GM12878 (cell line): ENCODE results near the gene CRHBP. TPM values are rescaled to one million over a fixed set of nuclear protein-coding genes. Genes with fewer than 3 reads are reported as not detected.

ENCODE experiments used
- ATAC-seq: fragments of 200-7000 bp; cut with Tn5 transposase; 3 replicates; pipeline ENCODE4 v1.9.1; 2020; ENCODE audit warnings: mild to moderate bottlenecking, moderate library complexity
- BruUV-seq: library from RNA; stranded (reverse); fragments of 400-500 nt; replicated peaks from 2 replicates; lab custom pipeline; 2021; lab: Mats Ljungman, UMichigan
- CTCF ChIA-PET: fragments of 300-600 bp; sonication (Branson Sonifier 250); formaldehyde crosslinking; extraction: SDS; loops from one replicate; lab custom pipeline; 2021; ENCODE audit warnings: inconsistent platforms; lab: Yijun Ruan, JAX
- POLR2A ChIA-PET: fragments of 350-600 bp; formaldehyde crosslinking; extraction: SDS; loops from one replicate; lab custom pipeline; 2021; ENCODE audit warnings: inconsistent platforms; lab: Charles Lee
- RAD21 ChIA-PET: fragments of 300-600 bp; sonication (Branson Sonifier 250); formaldehyde crosslinking; loops from one replicate; lab custom pipeline; 2023; ENCODE audit warnings: antibody characterized with exemption; ENCODE audit not compliant: unreplicated experiment; lab: Charles Lee
- SMC1A ChIA-PET: fragments of 300-600 bp; sonication (Branson Sonifier 250); formaldehyde crosslinking; loops from one replicate; lab custom pipeline; 2023; ENCODE audit not compliant: unreplicated experiment, uncharacterized antibody; lab: Charles Lee
- DNase-seq: peaks from one replicate; pipeline ENCODE4 v3.0.0-alpha.2; 2011; ENCODE audit warnings: low read depth, low spot score
- FAIRE-seq: peaks from 3 replicates; lab custom pipeline; 2011; peaks lifted over from hg19 to GRCh38; lab: Jason Lieb, UNC
- H2AFZ ChIP-seq: 2 replicates; pipeline ENCODE4 v1.6.0; 2011; ENCODE audit warnings: low read depth, low read length, control low read depth; ENCODE audit not compliant: control insufficient read depth
- H3K27ac ChIP-seq: 2 replicates; pipeline ENCODE4 v1.5.1; 2011; ENCODE audit warnings: control low read depth; ENCODE audit not compliant: control insufficient read depth, insufficient read depth
- H3K27me3 ChIP-seq, 2 experiments: replicated peaks in 1 of 2; 2 replicates each; pipeline versions ENCODE4 v1.6.0 to v1.6.1; 2011; ENCODE audit warnings: low read length in 1 of 2; ENCODE audit not compliant: control insufficient read depth in 2 of 2, insufficient read depth in 2 of 2
- H3K36me3 ChIP-seq, 2 experiments: 2 replicates each; pipeline ENCODE4 v1.5.1; 2011; ENCODE audit warnings: low read length in 1 of 2; ENCODE audit not compliant: control insufficient read depth in 2 of 2, insufficient read depth in 2 of 2
- H3K4me1 ChIP-seq: 2 replicates; pipeline ENCODE4 v1.6.1; 2011; ENCODE audit warnings: mild to moderate bottlenecking, low read length, moderate library complexity, mixed read lengths; ENCODE audit not compliant: control insufficient read depth, insufficient read depth
- H3K4me2 ChIP-seq: 2 replicates; pipeline ENCODE4 v1.6.0; 2011; ENCODE audit warnings: control low read depth; ENCODE audit not compliant: control insufficient read depth, insufficient read depth
- H3K4me3 ChIP-seq: fragments of 200-600 bp; sonication (generic); 2 replicates; pipeline ENCODE4 v1.5.1; 2016
- H3K79me2 ChIP-seq: 2 replicates; pipeline ENCODE4 v1.6.0; 2011; ENCODE audit warnings: low read length; ENCODE audit not compliant: control insufficient read depth, insufficient read depth
- H3K9ac ChIP-seq: 2 replicates; pipeline ENCODE4 v1.8.0; 2011; ENCODE audit warnings: low read length, control low read depth, mixed read lengths; ENCODE audit not compliant: control insufficient read depth, insufficient read depth
- H3K9me3 ChIP-seq: replicated peaks from 3 replicates; pipeline ENCODE4 v1.5.1; 2011; ENCODE audit warnings: mild to moderate bottlenecking, low read length; ENCODE audit not compliant: control insufficient read depth, insufficient read depth
- H4K20me1 ChIP-seq: 2 replicates; pipeline ENCODE4 v1.6.0; 2011; ENCODE audit not compliant: control insufficient read depth, insufficient read depth
- BMI1 ChIP-seq: fragments of 450-650 bp; IDR thresholded peaks from 2 replicates; pipeline ENCODE4 v1.6.1; 2016; ENCODE audit warnings: mild to moderate bottlenecking, moderate library complexity, borderline replicate concordance
- NRF1 ChIP-seq: conservative IDR thresholded peaks from 2 replicates; pipeline ENCODE4 v1.6.1; 2011; ENCODE audit warnings: mild to moderate bottlenecking, low read depth, low read length, improper control_type of control experiment
- RB1 ChIP-seq: fragments of 450-650 bp; formaldehyde crosslinking; IDR thresholded peaks from 2 replicates; pipeline ENCODE4 v1.6.1; 2017; ENCODE audit warnings: mild to moderate bottlenecking, borderline replicate concordance
- RUNX3 ChIP-seq: IDR thresholded peaks from 2 replicates; pipeline ENCODE4 v1.6.1; 2012; ENCODE audit warnings: low read length, inconsistent platforms
- ZBTB33 ChIP-seq: fragments of 450-650 bp; IDR thresholded peaks from 2 replicates; pipeline ENCODE4 v1.6.1; 2017; ENCODE audit warnings: mild to moderate bottlenecking
- WGBS: methylation state at CpG from one replicate; pipeline ENCODE4 v1.1.6; 2016; ENCODE audit warnings: low lambda C conversion rate; ENCODE audit not compliant: insufficient replicate concordance, insufficient coverage; ENCODE audit errors: missing lambda C conversion rate; 5-methylcytosine and 5-hydroxymethylcytosine counted together
- in situ Hi-C: fragments of 300-500 bp; cut with MboI; formaldehyde crosslinking; loops from 9 replicates; pipeline ENCODE4 v1.14.3; 2018; ENCODE audit warnings: mixed read lengths
- intact Hi-C: fragments of 100-400 bp; cut with micrococcal nuclease; formaldehyde crosslinking; loops from one replicate; pipeline ENCODE4 v1.14.2; 2022; ENCODE audit not compliant: unreplicated experiment
- polyA plus RNA-seq, 11 experiments: library from polyadenylated mRNA; depleted of rRNA in 4 of 11; unstranded in 6 of 11; stranded (reverse) in 5 of 11; fragments of >200 nt; fragmentation: Nextera tagmentation in 4 of 11; fragmentation: Illumina TruSeq in 1 of 11; extraction: Ambion mirVana in 4 of 11; extraction: Trizol in 1 of 11; gene quantifications; 1 replicate in 1 of 11; 2 replicates in 10 of 11; pipeline versions ENCODE4 v1.2.1 to v1.2.3, GENCODE V29; 2011 to 2016; ENCODE audit warnings: inconsistent platforms in 2 of 11, missing spikeins in 2 of 11, low read depth in 1 of 11
- total RNA-seq, 4 experiments: library from RNA; depleted of rRNA in 3 of 4; stranded (reverse); fragments of >200 nt in 3 of 4; fragmentation: Illumina TruSeq in 1 of 4; extraction: Trizol in 1 of 4; gene quantifications; 2 replicates each; pipeline versions ENCODE4 v1.2.1 to v1.2.3, GENCODE V29; 2013 to 2021

The CRHBP gene
- total and polyA plus RNA-seq, 10 of the 15 experiments (the other 5 are each of a cell fraction or from before 2014, with no cell fraction given) = 0.04 to 0.32 TPM; not detected in 8

- TF ChIP-seq ZBTB33 = no peak
- no peak for TF ChIP-seq BMI1
- no peak for TF ChIP-seq NRF1
Observed at GRCh38 chr5:76956033-76956432, 3.2 kb downstream of the CRHBP start (continued).

GRCh38 chr5:76958991-76959767 lies 6.3 kb downstream of the CRHBP start:
- 58% methylated on average over 5 of the region's 5 CpGs for WGBS
- in situ Hi-C loops = no loop called here
- RAD21 ChIA-PET = no interaction called here

More at GRCh38 chr5:76958991-76959767, 6.3 kb downstream of the CRHBP start:
- H2AFZ ChIP-seq = no peak overlapping the region
- intact Hi-C loops = no loop called here
- H3K9ac ChIP-seq = no peak overlapping the region
- peaks cover under 1 to 3% of the 10 kb centered on the region in 2 experiments; a peak in 3 of 4 replicates for H3K27me3 ChIP-seq
- CTCF ChIA-PET = interaction anchor here (1.1 kb wide), 1 partner anchor 90 kb away, joined by 4 read pairs; no protein-coding TSS in a partner anchor
- no peaks in the 10 kb centered on the region for H4K20me1 ChIP-seq
- H3K79me2 ChIP-seq = no peaks in the 10 kb centered on the region
- no peak for FAIRE-seq
- DNase-seq = no peak
- no peaks in the 10 kb centered on the region for H3K9me3 ChIP-seq
- 0 out of 2 replicates have a peak overlapping the region, but pooled peaks have one; percentile 13 for H3K4me2 ChIP-seq
- ATAC-seq = peak; percentile 47
- TF ChIP-seq RUNX3 (peak; percentile 41), RB1 (no peak)
- no peak overlapping the region for H3K27ac ChIP-seq
- H3K36me3 ChIP-seq = no peaks in the 10 kb centered on the region
- BruUV-seq = no TSS peak
- POLR2A ChIA-PET = interaction anchor here (0.6 kb wide), 1 partner anchor 102 kb away, joined by 3 read pairs; no protein-coding TSS in a partner anchor
- SMC1A ChIA-PET = no interaction called here
- no peak overlapping the region for H3K4me3 ChIP-seq
- H3K4me1 ChIP-seq = peaks cover 13% of the 10 kb centered on the region
